VCaP (cell line): ENCODE measurements around the gene HMCES.

Experiments used
- H3K27ac ChIP-seq: fragments of 450-650 bp; 2 replicates; pipeline ENCODE4 v1.5.1; 2017
- CTCF ChIP-seq: fragments of 450-650 bp; conservative IDR thresholded peaks from 2 replicates; pipeline ENCODE4 v1.5.1; 2017; ENCODE audit warnings: mild to moderate bottlenecking, moderate library complexity

Gene HMCES

DNA sequence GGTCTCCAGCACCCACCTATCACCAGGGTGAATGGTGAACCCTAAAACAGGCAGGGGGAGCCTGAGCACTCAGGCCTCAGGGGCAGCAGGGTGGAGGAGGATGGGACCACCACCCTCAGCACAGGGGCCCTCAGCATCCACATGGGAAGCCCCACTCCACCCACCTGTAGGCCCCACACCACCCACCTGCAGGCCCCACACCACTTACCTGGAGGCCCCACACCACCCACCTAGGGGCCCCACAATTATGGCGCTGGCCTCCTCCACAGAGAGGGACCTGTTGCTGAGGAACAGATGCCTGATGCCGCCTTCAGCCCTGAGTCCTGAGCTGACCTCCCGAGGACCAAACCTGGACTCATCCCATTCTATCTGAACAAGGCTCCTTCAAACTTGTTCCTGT, 46.7 kb downstream of the HMCES start:
- TF ChIP-seq CTCF: no peak
- H3K27ac ChIP-seq: no peak overlapping the region

- no peak for TF ChIP-seq CTCF
These were observed 47.5 kb downstream of the HMCES start for GRCh38 chr3:129326138-129326537.

GRCh38 chr3:129326595-129326994, 47.9 kb downstream of the HMCES start:
- no peak overlapping the region for H3K27ac ChIP-seq
- no peak for TF ChIP-seq CTCF

More at GRCh38 chr3:129326138-129326537, 47.5 kb downstream of the HMCES start:
- no peak overlapping the region for H3K27ac ChIP-seq

DNA sequence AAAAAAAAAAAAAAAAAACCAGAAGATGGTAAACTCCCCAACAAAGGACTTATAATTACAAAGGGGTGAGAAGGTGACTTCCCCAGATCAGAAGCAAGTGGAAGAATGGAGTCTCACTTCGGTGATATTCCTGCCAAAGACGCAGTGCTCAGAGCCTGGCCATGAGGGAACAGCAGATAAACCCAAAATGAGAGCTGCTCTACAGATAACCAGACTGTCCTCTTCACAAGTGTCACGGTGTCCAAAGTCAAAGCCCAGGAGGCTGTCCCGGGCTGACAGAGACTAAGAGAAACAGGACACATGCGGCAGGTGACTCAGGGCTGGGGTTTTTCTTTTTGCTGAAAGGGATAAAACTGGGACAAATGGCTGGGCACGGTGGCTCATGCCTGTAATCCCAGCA, 48.8 kb downstream of the HMCES start:
- no peak overlapping the region for H3K27ac ChIP-seq
- no peak for TF ChIP-seq CTCF

DNA sequence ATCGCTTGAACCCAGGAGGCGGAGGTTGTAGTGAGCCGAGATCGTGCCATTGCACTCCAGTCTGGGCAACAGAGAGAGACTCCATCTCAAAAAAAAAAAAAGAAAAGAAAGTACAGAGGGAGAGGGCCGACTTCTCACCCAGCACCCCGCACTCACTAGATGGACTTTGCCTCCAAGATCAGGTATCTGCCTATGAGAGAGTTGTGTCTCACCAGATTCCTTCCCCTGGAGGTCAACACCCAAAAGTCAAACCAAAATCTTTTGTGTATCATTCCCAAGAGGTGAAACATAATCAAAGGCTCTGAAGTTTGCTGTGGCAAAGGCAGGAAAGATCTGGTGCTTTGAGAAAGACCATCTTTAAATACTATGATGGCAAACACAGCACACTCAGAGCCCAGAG, 51.2 kb downstream of the HMCES start:
- H3K27ac ChIP-seq: no peak overlapping the region
- TF ChIP-seq CTCF: no peak

DNA sequence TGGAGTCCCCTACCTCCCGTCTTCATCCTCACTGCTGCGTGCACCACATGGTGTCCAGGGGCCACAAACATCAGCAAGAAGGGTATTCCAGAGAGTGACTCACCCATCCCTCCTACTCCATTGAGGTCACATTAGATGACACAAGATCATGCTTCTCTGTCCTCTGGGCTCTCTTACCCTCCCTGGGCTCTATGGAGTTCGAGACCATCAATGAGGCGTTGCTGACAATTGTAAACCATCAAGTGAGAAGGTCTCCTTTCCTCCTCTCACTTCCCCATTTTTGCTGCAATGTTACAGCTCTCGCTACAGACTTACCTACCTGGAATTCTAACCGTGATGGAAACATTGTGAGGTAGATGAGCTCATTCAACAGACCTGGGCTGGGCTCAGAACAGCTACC, 51.7 kb downstream of the HMCES start:
- TF ChIP-seq CTCF: no peak
- H3K27ac ChIP-seq: no peak overlapping the region

- no peak overlapping the region for H3K27ac ChIP-seq
- no peak for TF ChIP-seq CTCF
These were observed 55.2 kb downstream of the HMCES start for GRCh38 chr3:129333891-129334290.
